Keratinocyte (primary cell): ENCODE results near the gene TUBA1B. TPM values are rescaled to one million over a fixed set of nuclear protein-coding genes. Genes with fewer than 3 reads are reported as not detected.

Source experiments
- DNase-seq: peaks from one replicate; pipeline ENCODE4 v3.0.0-alpha.2; 2011; ENCODE audit warnings: low read depth, missing footprints, low spot score
- FAIRE-seq: peaks from 2 replicates; lab custom pipeline; 2011; peaks lifted over from hg19 to GRCh38; lab: Jason Lieb, UNC
- H2AFZ ChIP-seq: 2 replicates; pipeline ENCODE4 v1.6.0; 2012; ENCODE audit warnings: low read length, control low read depth, inconsistent platforms; ENCODE audit not compliant: control insufficient read depth
- H3K27ac ChIP-seq: 2 replicates; pipeline ENCODE4 v1.5.1; 2011; ENCODE audit warnings: low read length; ENCODE audit not compliant: control insufficient read depth, insufficient read depth
- H3K27me3 ChIP-seq: 3 replicates; pipeline ENCODE4 v1.6.0; 2011; ENCODE audit warnings: low read length; ENCODE audit not compliant: control insufficient read depth, insufficient read depth; ENCODE audit errors: extremely low read depth
- H3K36me3 ChIP-seq, 2 experiments: 2 replicates in 1 of 2; 3 replicates in 1 of 2; pipeline ENCODE4 v1.5.1; 2011; ENCODE audit warnings: low read length in 2 of 2, mild to moderate bottlenecking in 1 of 2; ENCODE audit not compliant: control insufficient read depth in 2 of 2, insufficient read depth in 2 of 2; ENCODE audit errors: extremely low read depth in 1 of 2
- H3K4me1 ChIP-seq: 3 replicates; pipeline ENCODE4 v1.5.1; 2011; ENCODE audit warnings: low read length; ENCODE audit not compliant: control insufficient read depth, insufficient read depth; ENCODE audit errors: extremely low read depth
- H3K4me2 ChIP-seq: 3 replicates; pipeline ENCODE4 v1.6.0; 2011; ENCODE audit warnings: low read depth, low read length; ENCODE audit not compliant: control insufficient read depth, insufficient read depth; ENCODE audit errors: extremely low read depth
- H3K4me3 ChIP-seq, 3 experiments: fragments of 200-600 bp in 1 of 3; sonication (generic) in 1 of 3; 2 replicates in 2 of 3; 3 replicates in 1 of 3; pipeline ENCODE4 v1.5.1; 2011 to 2016; ENCODE audit warnings: low read length in 3 of 3, mild to moderate bottlenecking in 3 of 3, control low read depth in 2 of 3, inconsistent platforms in 1 of 3, low read depth in 1 of 3, mixed read lengths in 1 of 3, mixed run types in 1 of 3, moderate library complexity in 1 of 3; ENCODE audit not compliant: control insufficient read depth in 2 of 3, insufficient read depth in 2 of 3; ENCODE audit errors: extremely low read depth in 1 of 3
- H3K79me2 ChIP-seq: 2 replicates; pipeline ENCODE4 v1.6.0; 2012; ENCODE audit warnings: low read length; ENCODE audit not compliant: control insufficient read depth, insufficient read depth
- H3K9ac ChIP-seq: 3 replicates; pipeline ENCODE4 v1.6.0; 2011; ENCODE audit warnings: low read length; ENCODE audit not compliant: control insufficient read depth, insufficient read depth; ENCODE audit errors: extremely low read depth
- H3K9me1 ChIP-seq: 3 replicates; pipeline ENCODE4 v1.6.0; 2011; ENCODE audit warnings: low read length; ENCODE audit not compliant: control insufficient read depth, insufficient read depth; ENCODE audit errors: extremely low read depth
- H3K9me3 ChIP-seq: 2 replicates; pipeline ENCODE4 v1.5.1; 2012; ENCODE audit warnings: low read depth, low read length; ENCODE audit not compliant: control insufficient read depth
- H4K20me1 ChIP-seq: 3 replicates; pipeline ENCODE4 v1.6.0; 2011; ENCODE audit warnings: low read length; ENCODE audit not compliant: control insufficient read depth, insufficient read depth; ENCODE audit errors: extremely low read depth
- EZH2 ChIP-seq: IDR thresholded peaks from one replicate; pipeline ENCODE4 v1.6.1; 2012; ENCODE audit warnings: inconsistent platforms, mild to moderate bottlenecking, low read length, moderate library complexity
- dilution Hi-C: fragments of 300-500 bp; cut with MboI; formaldehyde crosslinking; loops from one replicate; pipeline ENCODE4 v1.7.0; 2020; ENCODE audit warnings: low sequenced_read_pairs; ENCODE audit not compliant: extremely low pct_ligation_motif_present
- polyA plus RNA-seq, 5 experiments: library from polyadenylated mRNA; depleted of rRNA in 3 of 5; stranded (reverse) in 3 of 5; stranded (forward) in 1 of 5; unstranded in 1 of 5; fragments of >200 nt; gene quantifications; 1 replicate in 1 of 5; 2 replicates in 3 of 5; 3 replicates in 1 of 5; pipeline versions ENCODE4 v1.2.1 to v1.2.3, GENCODE V29; 2011 to 2012; ENCODE audit warnings: missing spikeins in 2 of 5, low read depth in 1 of 5, low replicate concordance in 1 of 5
- TF ChIP-seq, protein P1 (sequence below), 3 experiments: IDR thresholded peaks in 1 of 3; conservative IDR thresholded peaks in 1 of 3; optimal IDR thresholded peaks in 1 of 3; 2 replicates in 2 of 3; 3 replicates in 1 of 3; pipeline versions ENCODE3 to v1.5.1; 2011; ENCODE audit warnings: low read length in 3 of 3, mild to moderate bottlenecking in 3 of 3, moderate library complexity in 2 of 3, control low read depth in 1 of 3, inconsistent platforms in 1 of 3; ENCODE audit not compliant: insufficient read depth in 2 of 3; ENCODE audit errors: extremely low read depth in 1 of 3

TUBA1B gene
- polyA plus RNA-seq, 1 donor (not counting 4 experiments of a cell fraction or from before 2014, with no cell fraction given), result 2,055 TPM

- dilution Hi-C loops, result no loop called here
- no peaks in the 10 kb centered on the region for H3K9me1 ChIP-seq
- H3K9me3 ChIP-seq, result no peaks in the 10 kb centered on the region
- H3K4me2 ChIP-seq, result peak overlapping the region; percentile 94
- peaks cover 0 to 4% of the 10 kb centered on the region in 2 experiments for H3K36me3 ChIP-seq
- no peak for DNase-seq
- H3K9ac ChIP-seq, result peak overlapping the region; percentile 86
- TF ChIP-seq EZH2, result no peak
- TF ChIP-seq, protein P1, sequence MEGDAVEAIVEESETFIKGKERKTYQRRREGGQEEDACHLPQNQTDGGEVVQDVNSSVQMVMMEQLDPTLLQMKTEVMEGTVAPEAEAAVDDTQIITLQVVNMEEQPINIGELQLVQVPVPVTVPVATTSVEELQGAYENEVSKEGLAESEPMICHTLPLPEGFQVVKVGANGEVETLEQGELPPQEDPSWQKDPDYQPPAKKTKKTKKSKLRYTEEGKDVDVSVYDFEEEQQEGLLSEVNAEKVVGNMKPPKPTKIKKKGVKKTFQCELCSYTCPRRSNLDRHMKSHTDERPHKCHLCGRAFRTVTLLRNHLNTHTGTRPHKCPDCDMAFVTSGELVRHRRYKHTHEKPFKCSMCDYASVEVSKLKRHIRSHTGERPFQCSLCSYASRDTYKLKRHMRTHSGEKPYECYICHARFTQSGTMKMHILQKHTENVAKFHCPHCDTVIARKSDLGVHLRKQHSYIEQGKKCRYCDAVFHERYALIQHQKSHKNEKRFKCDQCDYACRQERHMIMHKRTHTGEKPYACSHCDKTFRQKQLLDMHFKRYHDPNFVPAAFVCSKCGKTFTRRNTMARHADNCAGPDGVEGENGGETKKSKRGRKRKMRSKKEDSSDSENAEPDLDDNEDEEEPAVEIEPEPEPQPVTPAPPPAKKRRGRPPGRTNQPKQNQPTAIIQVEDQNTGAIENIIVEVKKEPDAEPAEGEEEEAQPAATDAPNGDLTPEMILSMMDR (optimal IDR thresholded peaks at IDR 0.05 in 1 of 3, IDR thresholded peaks at IDR 0.05 in 1 of 3, conservative IDR thresholded peaks at IDR 0.05 in 1 of 3; ENCODE audit: extremely low read depth in 1 of 3, insufficient read depth in 2 of 3, low read length in 3 of 3), result no peak
- H3K4me1 ChIP-seq, result peaks cover 16% of the 10 kb centered on the region
- H3K27me3 ChIP-seq, result no peaks in the 10 kb centered on the region
- H3K27ac ChIP-seq, result peak overlapping the region; percentile 54
- FAIRE-seq, result no peak
- peak overlapping the region; percentile 93 to 98 (median 93) for H3K4me3 ChIP-seq
- H2AFZ ChIP-seq, result peak overlapping the region; percentile 98
- peaks cover 23% of the 10 kb centered on the region for H3K79me2 ChIP-seq
- H4K20me1 ChIP-seq, result no peaks in the 10 kb centered on the region
These were observed 20.0 kb downstream of the TUBA1B start for GRCh38 chr12:49111206-49111605.

DNA sequence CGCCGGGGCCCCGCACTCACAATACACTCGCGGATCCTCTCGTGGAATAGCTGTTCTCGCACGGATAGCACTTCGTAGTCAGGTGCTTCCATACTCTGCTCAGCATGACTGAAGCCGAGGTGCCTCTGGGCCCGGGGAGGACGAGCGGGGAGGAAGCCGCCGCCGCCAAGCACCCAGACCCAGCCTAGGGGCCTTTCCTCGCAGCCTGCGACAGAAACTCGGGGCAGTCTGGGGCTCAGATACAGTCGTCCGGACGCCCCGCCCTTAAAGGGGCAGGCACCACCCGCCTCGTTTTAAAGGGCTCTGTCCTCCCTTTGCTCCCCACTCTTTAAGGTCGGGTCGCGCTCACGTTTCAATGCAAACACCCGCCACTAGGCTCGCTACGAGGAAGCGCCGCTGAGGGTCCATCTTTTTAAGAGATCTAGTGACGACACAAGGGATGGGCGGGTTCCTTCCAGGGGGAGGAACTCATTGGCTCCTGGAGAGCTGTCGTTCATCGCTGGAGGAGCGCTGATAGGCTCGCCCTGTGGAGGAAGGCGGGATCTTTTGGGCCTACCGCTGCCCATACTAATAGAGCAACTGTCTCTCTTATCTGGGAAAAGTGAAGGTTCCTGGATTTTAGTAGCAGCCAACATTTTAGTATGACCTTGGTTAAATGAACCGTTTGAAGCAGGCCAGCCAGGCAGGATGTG is 20.6 kb downstream of the TUBA1B start, which contains the start of gene LMBR1L:
Gene LMBR1L (minus strand): TSS at position 384 of the 692 bp plus-strand sequence. CDS start 292 bp downstream, at position 92.
- Histone ChIP-seq H3K27ac (peak within 1 kb of the TSS; percentile 54), H3K36me3 (peaks cover 0 to 4% of the 10 kb centered on the region in 2 experiments), H3K27me3 (no peaks in the 10 kb centered on the region), H4K20me1 (no peaks in the 10 kb centered on the region), H3K9ac (peak within 1 kb of the TSS; percentile 86), H3K4me2 (peak within 1 kb of the TSS; percentile 94), H3K79me2 (peaks cover 23% of the 10 kb centered on the region), H2AFZ (peak within 1 kb of the TSS; percentile 98), H3K4me1 (peaks cover 20% of the 10 kb centered on the region), H3K4me3 (peak within 1 kb of the TSS; percentile 93 to 98 (median 93)), H3K9me3 (no peaks in the 10 kb centered on the region), H3K9me1 (no peaks in the 10 kb centered on the region)
- FAIRE-seq (peak; percentile 97), DNase-seq (peak; percentile 90)
- dilution Hi-C loops, result no loop called here
- TF ChIP-seq EZH2, result no peak
- TF ChIP-seq, protein P1 (optimal IDR thresholded peaks at IDR 0.05 in 1 of 3, IDR thresholded peaks at IDR 0.05 in 1 of 3, conservative IDR thresholded peaks at IDR 0.05 in 1 of 3; ENCODE audit: extremely low read depth in 1 of 3, insufficient read depth in 2 of 3, low read length in 3 of 3), result peak; percentile 23 to 45 (median 31)
